ENCODE measurements around the gene LCK. TPM values are rescaled to one million over a fixed set of nuclear protein-coding genes. Genes with fewer than 3 reads are reported as not detected.

Gene LCK
- total RNA-seq, 1 donor from 2014 or later, result 0.77 TPM

- peak; percentile 39 for DNase-seq (ENCODE audit: low spot score, unreplicated experiment)
- Mint-ChIP-seq H3K27ac (peak overlapping the region; percentile 93), H3K4me1 (ENCODE audit: low read depth) (peaks cover 12% of the 10 kb centered on the region), H3K27me3 (no peaks in the 10 kb centered on the region), H3K9me3 (ENCODE audit: low read depth) (no peaks in the 10 kb centered on the region), H3K36me3 (ENCODE audit: insufficient read depth) (peaks cover under 1% of the 10 kb centered on the region), H3K4me3 (ENCODE audit: low read depth) (peak overlapping the region; percentile 72)
- no peak for TF ChIP-seq CTCF (IDR thresholded peaks at IDR 0.05; ENCODE audit: unreplicated experiment)
These were observed 9.9 kb upstream of the LCK start for GRCh38 chr1:32241001-32241763.

GRCh38 chr1:32242341-32242851 is 8.7 kb upstream of the LCK start:
- no peaks in the 10 kb centered on the region for H3K36me3 Mint-ChIP-seq (ENCODE audit: insufficient read depth)
- H3K4me1 Mint-ChIP-seq (ENCODE audit: low read depth), result peaks cover 11% of the 10 kb centered on the region
- DNase-seq (ENCODE audit: low spot score, unreplicated experiment), result no peak
- peak overlapping the region; percentile 93 for H3K27ac Mint-ChIP-seq
- H3K9me3 Mint-ChIP-seq (ENCODE audit: low read depth), result no peaks in the 10 kb centered on the region
- no peak for TF ChIP-seq CTCF (IDR thresholded peaks at IDR 0.05; ENCODE audit: unreplicated experiment)
- H3K4me3 Mint-ChIP-seq (ENCODE audit: low read depth), result no peak overlapping the region
- no peaks in the 10 kb centered on the region for H3K27me3 Mint-ChIP-seq

GRCh38 chr1:32246888-32247273 is 4.2 kb upstream of the LCK start, which contains the start of gene FAM167B:
FAM167B (plus strand) TSS chr1:32247222; CDS start chr1:32247422, 200 bp downstream.
- Mint-ChIP-seq H3K36me3 (ENCODE audit: insufficient read depth) (no peaks in the 10 kb centered on the region), H3K4me3 (ENCODE audit: low read depth) (no peak within 1 kb of the TSS), H3K4me1 (ENCODE audit: low read depth) (peaks cover 13% of the 10 kb centered on the region), H3K27ac (peak within 1 kb of the TSS; percentile 69), H3K9me3 (ENCODE audit: low read depth) (no peaks in the 10 kb centered on the region), H3K27me3 (peaks cover 4% of the 10 kb centered on the region)
- TF ChIP-seq CTCF (IDR thresholded peaks at IDR 0.05; ENCODE audit: unreplicated experiment), result no peak
- no peak for DNase-seq (ENCODE audit: low spot score, unreplicated experiment)

- Mint-ChIP-seq H3K4me1 (ENCODE audit: low read depth) (peaks cover 13% of the 10 kb centered on the region), H3K27me3 (peaks cover 7% of the 10 kb centered on the region), H3K36me3 (ENCODE audit: insufficient read depth) (no peaks in the 10 kb centered on the region), H3K4me3 (ENCODE audit: low read depth) (no peak overlapping the region), H3K9me3 (ENCODE audit: low read depth) (no peaks in the 10 kb centered on the region), H3K27ac (no peak overlapping the region)
- no peak for DNase-seq (ENCODE audit: low spot score, unreplicated experiment)
- TF ChIP-seq CTCF (IDR thresholded peaks at IDR 0.05; ENCODE audit: unreplicated experiment), result no peak
These were observed 3.6 kb upstream of the LCK start for GRCh38 chr1:32247452-32247851.

- DNase-seq (ENCODE audit: low spot score, unreplicated experiment), result peak; percentile 77
- Mint-ChIP-seq H3K4me3 (ENCODE audit: low read depth) (no peak overlapping the region), H3K9me3 (ENCODE audit: low read depth) (no peaks in the 10 kb centered on the region), H3K4me1 (ENCODE audit: low read depth) (peaks cover 13% of the 10 kb centered on the region), H3K27ac (peak overlapping the region; percentile 51), H3K36me3 (ENCODE audit: insufficient read depth) (no peaks in the 10 kb centered on the region), H3K27me3 (peaks cover 11% of the 10 kb centered on the region)
- TF ChIP-seq CTCF (IDR thresholded peaks at IDR 0.05; ENCODE audit: unreplicated experiment), result peak; percentile 86
These were observed 2.8 kb upstream of the LCK start for GRCh38 chr1:32247983-32248889.
